Stimulated activated CD4-positive, alpha-beta T cell treated with anti-CD3 and anti-CD28 coated beads, Interleukin-2, amount 100 ng/mL, for 24 hours (primary cell): ENCODE measurements around the gene CACNA2D3.

ENCODE experiments used
- DNase-seq, 2 donors: peaks; one replicate each; pipeline ENCODE4 v3.0.0-alpha.2; 2020

The CACNA2D3 gene

GRCh38 chr3:54294214-54294613, 171.9 kb downstream of the CACNA2D3 start:
- no peak for DNase-seq

- DNase-seq: no peak
These were observed 174.2 kb downstream of the CACNA2D3 start for GRCh38 chr3:54296531-54296930.

GRCh38 chr3:54299169-54299935, 177.0 kb downstream of the CACNA2D3 start:
- no peak for DNase-seq

GRCh38 chr3:54303517-54304375, 181.4 kb downstream of the CACNA2D3 start:
- DNase-seq: no peak

- DNase-seq: no peak
These were observed 182.5 kb downstream of the CACNA2D3 start for GRCh38 chr3:54304877-54305276.

GRCh38 chr3:54305409-54306099, 183.2 kb downstream of the CACNA2D3 start:
- DNase-seq: no peak

GRCh38 chr3:54307566-54308180, 185.3 kb downstream of the CACNA2D3 start:
- DNase-seq: no peak

GRCh38 chr3:54309601-54310000, 187.2 kb downstream of the CACNA2D3 start:
- DNase-seq: no peak

GRCh38 chr3:54311211-54311747, 188.9 kb downstream of the CACNA2D3 start:
- no peak for DNase-seq

GRCh38 chr3:54312156-54312899, 190.0 kb downstream of the CACNA2D3 start:
- DNase-seq: no peak

- no peak for DNase-seq
These were observed 191.1 kb downstream of the CACNA2D3 start for GRCh38 chr3:54313418-54313817.

- no peak for DNase-seq
These were observed 199.2 kb downstream of the CACNA2D3 start for GRCh38 chr3:54321520-54321919.

- no peak for DNase-seq
These were observed 200.0 kb downstream of the CACNA2D3 start for GRCh38 chr3:54322354-54322753.

- no peak for DNase-seq
These were observed 201.8 kb downstream of the CACNA2D3 start for GRCh38 chr3:54324103-54324502.

GRCh38 chr3:54326951-54327350, 204.6 kb downstream of the CACNA2D3 start:
- DNase-seq: no peak

GRCh38 chr3:54331341-54331740, 209.0 kb downstream of the CACNA2D3 start:
- DNase-seq: no peak

- DNase-seq: no peak
These were observed 215.5 kb downstream of the CACNA2D3 start for GRCh38 chr3:54337846-54338245.

- DNase-seq: no peak
These were observed 217.3 kb downstream of the CACNA2D3 start for GRCh38 chr3:54339608-54340007.

GRCh38 chr3:54341811-54342210, 219.5 kb downstream of the CACNA2D3 start:
- DNase-seq: no peak

- no peak for DNase-seq
These were observed 220.3 kb downstream of the CACNA2D3 start for GRCh38 chr3:54342676-54343075.

GRCh38 chr3:54343495-54343894, 221.1 kb downstream of the CACNA2D3 start:
- DNase-seq: no peak
